H1 (cell line): ENCODE results near the gene MYO16. TPM values are rescaled to one million over a fixed set of nuclear protein-coding genes. Genes with fewer than 3 reads are reported as not detected.

Experiments
- CTCF ChIA-PET: fragments of 300-600 bp; sonication (Branson Sonifier 250); formaldehyde crosslinking; loops from one replicate; lab custom pipeline; 2021; ENCODE audit not compliant: partially characterized antibody; lab: Charles Lee
- POLR2A ChIA-PET: fragments of 300-600 bp; sonication (Branson Sonifier 250); formaldehyde crosslinking; loops from one replicate; lab custom pipeline; 2021; ENCODE audit warnings: inconsistent platforms; ENCODE audit not compliant: partially characterized antibody; lab: Charles Lee
- DNase-seq, 2 experiments: peaks; one replicate each; pipeline versions ENCODE4 v3.0.0 to v3.0.0-alpha.2; 2010 to 2022; ENCODE audit warnings: low spot score in 2 of 2, low read depth in 1 of 2, mixed read lengths in 1 of 2
- FAIRE-seq: peaks from 2 replicates; lab custom pipeline; 2011; peaks lifted over from hg19 to GRCh38; lab: Jason Lieb, UNC
- H2AFZ ChIP-seq: 2 replicates; pipeline ENCODE4 v1.8.1; 2012; ENCODE audit warnings: low read length, inconsistent platforms
- H2AK5ac ChIP-seq: 2 replicates; pipeline ENCODE4 v1.6.1; 2013; ENCODE audit warnings: low read depth, low read length
- H2BK120ac ChIP-seq: replicated peaks from 2 replicates; pipeline ENCODE3; 2013; ENCODE audit warnings: low read depth, low read length, inconsistent platforms
- H2BK12ac ChIP-seq: 2 replicates; pipeline ENCODE4 v1.6.1; 2013; ENCODE audit warnings: low read depth, low read length
- H2BK15ac ChIP-seq: 2 replicates; pipeline ENCODE4 v1.6.1; 2013; ENCODE audit warnings: low read length
- H2BK20ac ChIP-seq: 2 replicates; pipeline ENCODE4 v1.6.1; 2013; ENCODE audit warnings: low read length
- H2BK5ac ChIP-seq: 2 replicates; pipeline ENCODE4 v1.6.1; 2013; ENCODE audit warnings: low read depth, low read length
- H3K14ac ChIP-seq: 2 replicates; pipeline ENCODE4 v1.6.1; 2013; ENCODE audit warnings: inconsistent platforms; ENCODE audit not compliant: insufficient read length
- H3K18ac ChIP-seq: 2 replicates; pipeline ENCODE4 v1.6.1; 2013; ENCODE audit warnings: low read length; ENCODE audit errors: extremely low read depth
- H3K23ac ChIP-seq: 2 replicates; pipeline ENCODE4 v1.6.1; 2013; ENCODE audit warnings: inconsistent platforms; ENCODE audit not compliant: insufficient read length
- H3K23me2 ChIP-seq: 2 replicates; pipeline ENCODE4 v1.6.1; 2013; ENCODE audit warnings: low read depth, low read length
- H3K27ac ChIP-seq: 2 replicates; pipeline ENCODE4 v1.6.1; 2011; ENCODE audit warnings: low read depth, low read length, inconsistent platforms
- H3K27me3 ChIP-seq, 4 experiments: replicated peaks in 1 of 4; 1 replicate in 1 of 4; 2 replicates in 3 of 4; pipeline versions ENCODE4 v1.6.1 to v1.8.1; 2011 to 2013; ENCODE audit warnings: low read length in 3 of 4, mild to moderate bottlenecking in 3 of 4, inconsistent platforms in 2 of 4, mixed read lengths in 2 of 4, moderate library complexity in 1 of 4; ENCODE audit not compliant: control insufficient read depth in 3 of 4, insufficient read depth in 3 of 4; ENCODE audit errors: extremely low read depth in 1 of 4
- H3K36me3 ChIP-seq, 4 experiments: 2 replicates each; pipeline versions ENCODE4 v1.6.1 to v1.8.1; 2011 to 2013; ENCODE audit warnings: mild to moderate bottlenecking in 4 of 4, low read length in 3 of 4, moderate library complexity in 2 of 4, control low read depth in 1 of 4, inconsistent platforms in 1 of 4; ENCODE audit not compliant: insufficient read depth in 4 of 4, control insufficient read depth in 2 of 4
- H3K4ac ChIP-seq: replicated peaks from 2 replicates; pipeline ENCODE3; 2013; ENCODE audit warnings: low read length, low read depth, mixed read lengths, inconsistent platforms; ENCODE audit not compliant: insufficient read length
- H3K4me1 ChIP-seq, 4 experiments: replicated peaks in 1 of 4; 1 replicate in 1 of 4; 2 replicates in 3 of 4; pipeline versions ENCODE4 v1.6.1 to v1.8.1; 2011 to 2013; ENCODE audit warnings: low read length in 3 of 4, inconsistent platforms in 2 of 4, mixed read lengths in 1 of 4; ENCODE audit not compliant: insufficient read depth in 4 of 4, control insufficient read depth in 3 of 4
- H3K4me2 ChIP-seq, 2 experiments: 2 replicates each; pipeline versions ENCODE4 v1.6.1 to v1.8.1; 2011 to 2013; ENCODE audit warnings: low read depth in 2 of 2, low read length in 2 of 2, control low read depth in 1 of 2, inconsistent platforms in 1 of 2, mild to moderate bottlenecking in 1 of 2; ENCODE audit not compliant: insufficient read depth in 1 of 2
- H3K4me3 ChIP-seq, 4 experiments: fragments of 200-600, 300-600 bp in 1 of 4; sonication (generic), shearing (Covaris generic), sonication (Bioruptor Twin) in 1 of 4; 2 replicates each; pipeline versions ENCODE4 v1.5.1 to v1.8.1; 2011 to 2016; ENCODE audit warnings: low read length in 4 of 4, low read depth in 3 of 4, control low read depth in 2 of 4, inconsistent platforms in 2 of 4, mild to moderate bottlenecking in 2 of 4, mixed read lengths in 1 of 4, moderate library complexity in 1 of 4; ENCODE audit not compliant: insufficient read depth in 2 of 4; ENCODE audit errors: extremely low read depth in 1 of 4
- H3K56ac ChIP-seq: replicated peaks from 2 replicates; pipeline ENCODE3; 2013; ENCODE audit warnings: low read depth, mild to moderate bottlenecking, mixed read lengths, low read length, inconsistent platforms; ENCODE audit not compliant: insufficient read length
- H3K79me1 ChIP-seq: 2 replicates; pipeline ENCODE4 v1.6.1; 2013; ENCODE audit warnings: low read depth, low read length, control low read depth
- H3K79me2 ChIP-seq, 2 experiments: 2 replicates each; pipeline versions ENCODE4 v1.6.1 to v1.8.1; 2012 to 2013; ENCODE audit warnings: low read length in 2 of 2, mild to moderate bottlenecking in 2 of 2, inconsistent platforms in 1 of 2; ENCODE audit not compliant: insufficient read depth in 2 of 2, control insufficient read depth in 1 of 2
- H3K9ac ChIP-seq, 4 experiments: replicated peaks in 1 of 4; 1 replicate in 1 of 4; 2 replicates in 3 of 4; pipeline versions ENCODE4 v1.6.1 to v1.8.1; 2011 to 2013; ENCODE audit warnings: low read depth in 3 of 4, low read length in 3 of 4, control low read depth in 2 of 4, mild to moderate bottlenecking in 2 of 4, moderate library complexity in 2 of 4, inconsistent platforms in 1 of 4; ENCODE audit errors: extremely low read depth in 1 of 4
- H3K9me3 ChIP-seq, 2 experiments: 2 replicates each; pipeline versions ENCODE4 v1.6.1 to v1.8.1; 2012 to 2013; ENCODE audit warnings: mild to moderate bottlenecking in 2 of 2, moderate library complexity in 2 of 2, control low read depth in 1 of 2, inconsistent platforms in 1 of 2, low read depth in 1 of 2, low read length in 1 of 2, mixed read lengths in 1 of 2; ENCODE audit not compliant: insufficient read depth in 2 of 2
- H4K20me1 ChIP-seq, 2 experiments: replicated peaks in 1 of 2; 2 replicates each; pipeline versions ENCODE3 to v1.8.1; 2011 to 2013; ENCODE audit warnings: inconsistent platforms in 2 of 2, low read length in 2 of 2, mild to moderate bottlenecking in 1 of 2; ENCODE audit not compliant: insufficient read depth in 2 of 2, control insufficient read depth in 1 of 2
- H4K5ac ChIP-seq: 2 replicates; pipeline ENCODE4 v1.6.1; 2013; ENCODE audit warnings: low read length, low read depth, mixed read lengths, inconsistent platforms; ENCODE audit not compliant: insufficient read length
- H4K8ac ChIP-seq: 2 replicates; pipeline ENCODE4 v1.8.0; 2013; ENCODE audit warnings: mild to moderate bottlenecking, moderate library complexity, low read length, inconsistent platforms; ENCODE audit not compliant: insufficient read depth; ENCODE audit errors: extremely low read depth
- H4K91ac ChIP-seq: replicated peaks from 2 replicates; pipeline ENCODE3; 2013; ENCODE audit warnings: low read length, mixed read lengths, inconsistent platforms; ENCODE audit not compliant: insufficient read length
- WGBS, 2 experiments: shearing (Covaris generic) in 1 of 2; methylation state at CpG; one replicate each; pipeline versions ENCODE4 v1.1.6 to v1.1.7; 2013 to 2015; ENCODE audit warnings: low lambda C conversion rate in 2 of 2, mixed read lengths in 2 of 2, inconsistent platforms in 1 of 2, low coverage in 1 of 2, missing lambda C conversion rate in 1 of 2; ENCODE audit not compliant: insufficient replicate concordance in 2 of 2, insufficient coverage in 1 of 2, insufficient read length in 1 of 2; ENCODE audit errors: extremely low coverage in 1 of 2, missing lambda C conversion rate in 1 of 2; 5-methylcytosine and 5-hydroxymethylcytosine counted together
- polyA plus RNA-seq, 7 experiments: library from polyadenylated mRNA; depleted of rRNA in 3 of 7; stranded (reverse) in 5 of 7; unstranded in 2 of 7; fragments of >200 nt in 5 of 7; fragments of 200-250 nt in 2 of 7; gene quantifications; 1 replicate in 5 of 7; 2 replicates in 1 of 7; 4 replicates in 1 of 7; pipeline versions ENCODE4 v1.2.1 to v1.2.3, GENCODE V29; 2011 to 2013; ENCODE audit warnings: missing spikeins in 2 of 7, mixed read lengths in 2 of 7
- total RNA-seq: library from RNA; stranded (reverse); fragmentation: NEBNext Ultra II Directional; extraction: Animal tissue kit (Norgen Biotek cat#: 25700); gene quantifications from 2 replicates; pipeline ENCODE4 v1.2.1, GENCODE V29; 2021
- TF ChIP-seq, protein P1 (sequence below): IDR thresholded peaks from 2 replicates; pipeline ENCODE4 v1.6.1; 2012; ENCODE audit warnings: inconsistent platforms

Gene MYO16
- total and polyA plus RNA-seq, 2 of the 8 experiments (the other 6 are each of a cell fraction or from before 2014, with no cell fraction given), result 0.02 to 0.22 TPM

DNA sequence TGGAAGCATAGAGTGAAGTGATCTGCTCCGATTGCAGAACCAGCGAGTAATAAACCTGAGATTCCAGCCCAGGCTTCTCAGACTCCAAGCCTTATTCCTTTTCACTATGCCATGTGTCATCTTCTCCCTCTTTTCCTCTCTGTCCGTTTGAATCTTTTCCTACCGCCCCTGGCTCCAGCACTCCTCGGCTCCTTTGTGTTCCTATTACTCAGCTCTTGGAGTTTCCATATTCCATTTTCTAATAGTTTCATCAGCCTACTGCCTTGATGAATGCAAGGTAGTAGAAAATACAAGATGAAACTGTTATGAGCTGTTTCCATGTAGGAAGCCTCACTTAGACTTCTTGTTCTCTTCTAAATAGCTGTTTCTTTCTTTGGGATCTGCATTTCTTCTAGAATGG, 138.6 kb downstream of the MYO16 start:
- H2AK5ac ChIP-seq, result no peak overlapping the region
- H4K20me1 ChIP-seq, result no peaks in the 10 kb centered on the region
- ChIA-PET CTCF (no interaction called here), POLR2A (no interaction called here)
- H2BK120ac ChIP-seq, result no peak overlapping the region
- no peak overlapping the region for H3K23ac ChIP-seq
- no peak overlapping the region for H3K14ac ChIP-seq
- no peak for DNase-seq
- no peak overlapping the region for H3K56ac ChIP-seq
- no peak overlapping the region for H2BK12ac ChIP-seq
- H3K9ac ChIP-seq, result no peak overlapping the region
- H2BK15ac ChIP-seq, result no peak overlapping the region
- H3K9me3 ChIP-seq, result no peaks in the 10 kb centered on the region
- H3K18ac ChIP-seq, result no peak overlapping the region
- H2BK20ac ChIP-seq, result no peak overlapping the region
- H3K4me3 ChIP-seq, result no peak overlapping the region
- H3K27me3 ChIP-seq, result no peaks in the 10 kb centered on the region
- WGBS, 2 experiments, result 89% methylated on average over 5 of the region's 5 CpGs; no CpG with 5 or more reads in 1 of the 2 experiments
- no peak overlapping the region for H4K8ac ChIP-seq
- H3K23me2 ChIP-seq, result no peaks in the 10 kb centered on the region
- no peak for FAIRE-seq
- no peaks in the 10 kb centered on the region for H3K79me2 ChIP-seq
- no peak overlapping the region for H4K5ac ChIP-seq
- H4K91ac ChIP-seq, result no peak overlapping the region
- no peak overlapping the region for H3K4ac ChIP-seq
- H3K4me2 ChIP-seq, result no peak overlapping the region
- no peak overlapping the region for H3K27ac ChIP-seq
- no peaks in the 10 kb centered on the region for H3K36me3 ChIP-seq
- no peak overlapping the region for H2AFZ ChIP-seq
- H3K79me1 ChIP-seq, result no peaks in the 10 kb centered on the region
- H3K4me1 ChIP-seq, result no peaks in the 10 kb centered on the region
- H2BK5ac ChIP-seq, result no peak overlapping the region
- TF ChIP-seq, protein P1, sequence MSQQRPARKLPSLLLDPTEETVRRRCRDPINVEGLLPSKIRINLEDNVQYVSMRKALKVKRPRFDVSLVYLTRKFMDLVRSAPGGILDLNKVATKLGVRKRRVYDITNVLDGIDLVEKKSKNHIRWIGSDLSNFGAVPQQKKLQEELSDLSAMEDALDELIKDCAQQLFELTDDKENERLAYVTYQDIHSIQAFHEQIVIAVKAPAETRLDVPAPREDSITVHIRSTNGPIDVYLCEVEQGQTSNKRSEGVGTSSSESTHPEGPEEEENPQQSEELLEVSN, result no peak
